GM12873 (cell line): ENCODE measurements around the gene TMPRSS9.
A peak's percentile ranks its signal among the peaks of the same experiment; 100 is the strongest.

Experiments used
- TF ChIP-seq, protein P1 (sequence below): IDR thresholded peaks from 2 replicates; pipeline ENCODE4 v1.5.1; 2012; ENCODE audit warnings: low read depth, mild to moderate bottlenecking, moderate library complexity, low read length, control low read depth; ENCODE audit not compliant: insufficient read depth; ENCODE audit errors: missing control alignments

TMPRSS9 gene

DNA sequence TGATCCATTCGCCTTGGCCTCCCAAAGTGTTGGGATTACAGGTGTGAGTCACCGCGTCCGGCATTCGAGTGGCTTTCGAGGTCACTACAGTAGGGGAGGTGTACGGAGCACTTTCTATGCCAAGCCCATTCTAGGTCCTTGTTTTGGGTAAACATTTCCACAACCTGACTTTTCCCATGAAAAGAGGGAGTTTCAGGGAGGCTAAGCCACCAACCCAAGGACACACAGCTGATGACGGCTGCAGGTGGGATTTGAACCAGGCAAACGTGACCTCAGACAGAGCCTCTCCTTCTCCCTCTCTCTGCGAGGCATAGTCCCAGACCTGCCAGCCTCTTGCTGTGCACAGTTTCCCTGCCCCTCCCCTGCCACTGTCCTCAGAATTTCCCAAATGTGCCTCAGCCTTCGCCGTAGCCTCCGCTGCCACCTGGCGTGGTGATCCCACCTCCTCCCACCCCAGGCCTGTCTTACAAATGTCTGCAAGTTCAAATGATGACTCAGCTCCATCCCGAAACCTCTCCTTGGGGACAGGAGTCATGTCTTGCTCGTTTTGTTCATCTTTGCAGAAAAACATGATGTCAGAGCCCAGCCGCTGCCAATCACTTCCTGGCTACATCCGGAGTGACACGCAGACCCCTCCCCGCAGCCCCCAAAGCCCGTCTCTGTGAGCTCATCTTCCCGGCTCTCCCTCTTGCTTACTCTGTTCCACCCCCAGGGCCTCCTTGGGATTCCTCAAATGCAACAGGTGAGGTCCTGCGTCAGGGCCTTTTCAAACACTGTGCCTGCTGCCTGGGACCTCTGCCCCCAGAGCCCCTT lies 109.2 kb downstream of the TMPRSS9 start:
- TF ChIP-seq, protein P1, sequence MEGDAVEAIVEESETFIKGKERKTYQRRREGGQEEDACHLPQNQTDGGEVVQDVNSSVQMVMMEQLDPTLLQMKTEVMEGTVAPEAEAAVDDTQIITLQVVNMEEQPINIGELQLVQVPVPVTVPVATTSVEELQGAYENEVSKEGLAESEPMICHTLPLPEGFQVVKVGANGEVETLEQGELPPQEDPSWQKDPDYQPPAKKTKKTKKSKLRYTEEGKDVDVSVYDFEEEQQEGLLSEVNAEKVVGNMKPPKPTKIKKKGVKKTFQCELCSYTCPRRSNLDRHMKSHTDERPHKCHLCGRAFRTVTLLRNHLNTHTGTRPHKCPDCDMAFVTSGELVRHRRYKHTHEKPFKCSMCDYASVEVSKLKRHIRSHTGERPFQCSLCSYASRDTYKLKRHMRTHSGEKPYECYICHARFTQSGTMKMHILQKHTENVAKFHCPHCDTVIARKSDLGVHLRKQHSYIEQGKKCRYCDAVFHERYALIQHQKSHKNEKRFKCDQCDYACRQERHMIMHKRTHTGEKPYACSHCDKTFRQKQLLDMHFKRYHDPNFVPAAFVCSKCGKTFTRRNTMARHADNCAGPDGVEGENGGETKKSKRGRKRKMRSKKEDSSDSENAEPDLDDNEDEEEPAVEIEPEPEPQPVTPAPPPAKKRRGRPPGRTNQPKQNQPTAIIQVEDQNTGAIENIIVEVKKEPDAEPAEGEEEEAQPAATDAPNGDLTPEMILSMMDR, result no peak

DNA sequence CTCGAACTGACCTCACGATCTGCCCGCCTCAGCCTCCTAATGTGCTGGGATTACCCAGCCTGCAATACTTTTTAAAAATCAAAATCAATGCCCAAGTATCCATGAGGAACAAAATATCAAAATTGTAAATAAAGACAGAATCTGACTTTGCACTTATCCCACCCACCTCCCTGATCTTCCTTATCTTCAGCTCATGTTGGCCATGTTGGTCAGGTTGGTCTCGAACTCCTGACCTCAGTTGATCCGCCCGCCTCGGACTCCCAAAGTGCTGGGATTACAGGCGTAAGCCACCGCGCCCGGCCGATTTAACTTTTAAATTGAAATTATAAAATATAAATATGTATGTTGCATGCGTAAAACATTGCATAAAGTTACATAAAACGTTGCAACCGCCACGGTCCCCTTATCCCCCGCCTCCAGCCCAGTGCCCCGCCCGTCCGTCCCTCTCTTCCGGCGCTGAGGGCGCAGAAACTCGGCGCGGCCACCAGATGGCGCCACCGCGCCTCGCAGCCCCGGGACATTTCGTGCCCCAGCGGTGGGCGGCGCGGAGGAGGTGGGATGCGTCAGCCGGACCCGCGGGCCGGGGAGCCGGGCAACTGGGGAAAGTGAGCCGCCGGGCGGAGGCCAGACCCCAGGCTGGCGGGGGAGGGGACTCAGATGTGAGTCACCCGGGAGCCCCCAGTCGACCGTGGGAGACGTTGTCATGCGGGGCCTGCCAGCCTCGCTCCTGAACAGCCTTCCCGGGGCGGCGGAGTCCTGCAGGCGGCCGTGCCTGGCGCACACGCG lies 114.4 kb downstream of the TMPRSS9 start:
- TF ChIP-seq, protein P1, result peak; percentile 81

DNA sequence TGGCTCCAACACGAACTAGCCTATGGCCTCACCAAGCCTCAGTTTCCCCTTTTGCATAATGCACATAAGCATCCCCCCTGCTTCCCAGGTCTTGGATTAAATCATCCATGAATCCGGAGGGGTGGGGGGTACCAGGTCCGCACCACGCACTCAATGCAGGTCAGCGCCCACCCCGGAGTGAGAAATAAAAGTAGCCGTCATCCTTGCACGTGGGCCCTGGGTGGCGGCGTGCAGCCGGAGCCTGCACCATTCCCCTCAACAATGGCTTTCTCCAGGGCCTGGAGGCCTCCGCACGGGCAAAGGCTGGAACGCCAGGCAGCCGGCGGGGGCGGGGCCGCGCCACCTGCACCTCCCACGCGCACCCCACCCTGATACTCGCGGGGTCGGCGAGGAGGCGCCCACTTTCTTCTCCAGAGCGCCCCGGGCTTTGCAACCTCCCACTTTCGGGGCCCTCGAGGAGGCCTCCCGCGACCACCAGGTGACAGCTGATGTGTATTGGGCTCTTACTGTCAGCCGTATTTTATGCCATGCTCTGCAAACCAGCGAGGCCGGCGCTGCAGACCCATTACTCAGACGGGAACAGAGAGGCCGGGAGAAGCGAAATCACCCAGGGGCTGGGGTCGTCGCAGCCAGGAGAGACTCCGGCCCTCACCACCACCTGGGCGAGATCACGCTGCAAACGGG lies 115.1 kb downstream of the TMPRSS9 start:
- TF ChIP-seq, protein P1, result no peak
